ENCODE measurements around the gene GRID1.

DNA sequence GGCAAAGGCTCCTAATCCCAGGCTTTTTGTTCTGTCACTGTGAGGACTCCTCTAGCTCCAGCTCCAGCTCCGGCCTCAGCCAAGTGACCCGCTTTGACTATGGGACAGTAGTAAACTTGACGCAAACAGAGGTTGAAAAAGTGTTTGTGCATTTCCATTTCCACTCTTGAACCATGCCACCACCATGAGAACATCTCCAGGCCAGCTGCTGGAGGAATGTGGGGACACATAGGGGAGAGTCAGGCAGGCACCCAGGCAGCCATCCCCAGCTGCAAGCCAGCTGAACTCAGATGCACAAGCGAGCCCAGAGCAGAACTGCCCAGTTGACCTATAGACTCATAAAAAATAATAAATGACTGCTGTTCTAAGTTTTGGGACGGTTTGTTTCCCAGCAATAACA lies 224.7 kb downstream of the GRID1 start:
- no peak for TF ChIP-seq CTCF (IDR thresholded peaks at IDR 0.05)
- TF ChIP-seq POLR2A (IDR thresholded peaks at IDR 0.05) = no peak

All from Peyer's patch (tissue), 4 donors.